Forelimb muscle (tissue), 1 donor: ENCODE data around the gene OR51B2. TPM values are rescaled to one million over a fixed set of nuclear protein-coding genes. Genes with fewer than 3 reads are reported as not detected.
"Not testable (repeated sequence)": the region's sequence is repeated elsewhere in the genome, so short reads cannot be mapped to it uniquely, and the experiment has no call there.

ENCODE experiments used
- DNase-seq: peaks from one replicate; pipeline ENCODE4 v3.0.0-alpha.2; 2013; ENCODE audit warnings: low read depth
- polyA plus RNA-seq: library from polyadenylated mRNA; unstranded; fragments of 120-200 nt; gene quantifications from one replicate; pipeline ENCODE4 v1.2.1, GENCODE V29; 2013; ENCODE audit not compliant: insufficient read length

Gene OR51B2
- polyA plus RNA-seq, result not detected

GRCh38 chr11:5324197-5324596, at the start of gene OR51B2:
TSS of gene OR51B2 (minus strand) at chr11:5324297. CDS start at chr11:5324297, 0 bp downstream.
- no peak for DNase-seq

GRCh38 chr11:5369789-5370188, 45.7 kb upstream of the OR51B2 start:
- no peak for DNase-seq

GRCh38 chr11:5368502-5369043, 44.5 kb upstream of the OR51B2 start:
- no peak for DNase-seq

- no peak for DNase-seq
Measured at GRCh38 chr11:5367448-5368074, 43.5 kb upstream of the OR51B2 start.

GRCh38 chr11:5366856-5367255, 42.8 kb upstream of the OR51B2 start:
- no peak for DNase-seq

- DNase-seq, result not testable (repeated sequence)
Measured at GRCh38 chr11:5366365-5366764, 42.3 kb upstream of the OR51B2 start.

GRCh38 chr11:5364214-5364613, 40.1 kb upstream of the OR51B2 start:
- no peak for DNase-seq

GRCh38 chr11:5363679-5364078, 39.6 kb upstream of the OR51B2 start:
- DNase-seq, result no peak

GRCh38 chr11:5362017-5362625, 38.0 kb upstream of the OR51B2 start:
- DNase-seq, result no peak

- DNase-seq, result not testable (repeated sequence)
Measured at GRCh38 chr11:5356031-5356430, 31.9 kb upstream of the OR51B2 start.

GRCh38 chr11:5351208-5351607, 27.1 kb upstream of the OR51B2 start, which contains the start of gene OR51B6:
TSS of gene OR51B6 (plus strand) at chr11:5351508. CDS start at chr11:5351508, 0 bp downstream.
- no peak for DNase-seq

GRCh38 chr11:5349550-5349949, 25.5 kb upstream of the OR51B2 start:
- DNase-seq, result no peak

- DNase-seq, result no peak
Measured at GRCh38 chr11:5348551-5349194, 24.6 kb upstream of the OR51B2 start.

- DNase-seq, result no peak
Measured at GRCh38 chr11:5345831-5346230, 21.7 kb upstream of the OR51B2 start.

GRCh38 chr11:5343474-5344335, 19.6 kb upstream of the OR51B2 start, which contains the start of gene OR51B5:
TSS of gene OR51B5 (minus strand) at chr11:5343524. CDS start at chr11:5343524, 0 bp downstream.
- DNase-seq, result no peak

GRCh38 chr11:5339771-5340322, 15.8 kb upstream of the OR51B2 start:
- DNase-seq, result no peak

GRCh38 chr11:5337253-5337652, 13.2 kb upstream of the OR51B2 start:
- not testable (repeated sequence) for DNase-seq

- no peak for DNase-seq
Measured at GRCh38 chr11:5336331-5336730, 12.2 kb upstream of the OR51B2 start.

GRCh38 chr11:5335170-5335569, 11.1 kb upstream of the OR51B2 start:
- no peak for DNase-seq

- DNase-seq, result no peak
Measured at GRCh38 chr11:5317292-5317691, 6.8 kb downstream of the OR51B2 start.

- not testable (repeated sequence) for DNase-seq
Measured at GRCh38 chr11:5313326-5314023, 10.6 kb downstream of the OR51B2 start.
